DND-41 (cell line): ENCODE results near the gene NOC2L.
A peak's percentile ranks its signal among the peaks of the same experiment; 100 is the strongest.

ENCODE experiments used
- EZH2 ChIP-seq: IDR thresholded peaks from 3 replicates; pipeline ENCODE4 v1.6.1; 2012; ENCODE audit warnings: borderline replicate concordance, low read depth, mild to moderate bottlenecking, moderate library complexity, low read length, inconsistent platforms; ENCODE audit not compliant: severe bottlenecking
- TF ChIP-seq, protein P1 (sequence below): IDR thresholded peaks from 2 replicates; pipeline ENCODE4 v1.5.1; 2012; ENCODE audit warnings: borderline replicate concordance, low read length, moderate library complexity, mild to moderate bottlenecking; ENCODE audit not compliant: poor library complexity, severe bottlenecking; ENCODE audit errors: extremely low read depth

DNA sequence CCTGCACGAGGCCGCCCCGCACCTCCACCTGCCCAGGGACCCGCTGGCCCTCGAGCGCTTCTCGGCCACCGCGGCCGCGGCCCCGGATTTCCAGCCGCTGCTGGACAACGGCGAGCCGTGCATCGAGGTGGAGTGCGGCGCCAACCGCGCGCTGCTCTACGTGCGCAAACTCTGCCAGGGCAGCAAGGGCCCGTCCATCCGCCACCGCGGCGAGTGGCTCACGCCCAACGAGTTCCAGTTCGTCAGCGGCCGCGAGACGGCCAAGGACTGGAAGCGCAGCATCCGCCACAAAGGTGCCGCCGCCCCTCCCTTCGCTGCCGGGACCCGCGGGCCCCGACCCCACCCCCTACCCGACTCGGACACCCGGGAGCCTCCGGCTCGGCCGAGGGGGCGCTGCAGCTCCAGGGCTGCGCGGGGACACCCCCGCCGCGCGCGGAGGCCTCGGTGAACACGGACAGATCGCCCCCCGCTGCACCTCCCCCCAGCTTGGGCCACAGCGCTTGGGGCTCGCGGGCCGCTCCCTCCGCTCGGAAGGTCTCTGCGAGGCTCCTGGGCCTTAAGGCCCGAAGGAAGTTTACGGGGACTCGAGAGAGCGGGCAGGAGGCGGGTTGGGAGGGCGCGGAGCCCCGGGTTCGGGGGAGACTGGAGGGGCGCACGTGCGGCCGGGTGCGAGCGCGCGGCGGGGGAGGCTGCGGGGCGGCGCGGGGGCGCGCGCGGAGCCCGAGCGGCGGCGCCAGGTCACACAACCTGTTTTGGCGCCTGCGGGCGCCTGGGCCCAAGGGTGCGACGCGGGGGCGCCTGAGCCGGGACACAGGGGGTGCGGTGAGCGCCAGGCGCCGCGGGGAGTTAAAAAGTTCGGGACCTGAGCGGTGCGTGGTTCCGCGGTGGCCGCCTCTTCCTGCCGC, 34.1 kb downstream of the NOC2L start:
- TF ChIP-seq, protein P1, sequence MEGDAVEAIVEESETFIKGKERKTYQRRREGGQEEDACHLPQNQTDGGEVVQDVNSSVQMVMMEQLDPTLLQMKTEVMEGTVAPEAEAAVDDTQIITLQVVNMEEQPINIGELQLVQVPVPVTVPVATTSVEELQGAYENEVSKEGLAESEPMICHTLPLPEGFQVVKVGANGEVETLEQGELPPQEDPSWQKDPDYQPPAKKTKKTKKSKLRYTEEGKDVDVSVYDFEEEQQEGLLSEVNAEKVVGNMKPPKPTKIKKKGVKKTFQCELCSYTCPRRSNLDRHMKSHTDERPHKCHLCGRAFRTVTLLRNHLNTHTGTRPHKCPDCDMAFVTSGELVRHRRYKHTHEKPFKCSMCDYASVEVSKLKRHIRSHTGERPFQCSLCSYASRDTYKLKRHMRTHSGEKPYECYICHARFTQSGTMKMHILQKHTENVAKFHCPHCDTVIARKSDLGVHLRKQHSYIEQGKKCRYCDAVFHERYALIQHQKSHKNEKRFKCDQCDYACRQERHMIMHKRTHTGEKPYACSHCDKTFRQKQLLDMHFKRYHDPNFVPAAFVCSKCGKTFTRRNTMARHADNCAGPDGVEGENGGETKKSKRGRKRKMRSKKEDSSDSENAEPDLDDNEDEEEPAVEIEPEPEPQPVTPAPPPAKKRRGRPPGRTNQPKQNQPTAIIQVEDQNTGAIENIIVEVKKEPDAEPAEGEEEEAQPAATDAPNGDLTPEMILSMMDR = no peak
- TF ChIP-seq EZH2 = peak; percentile 99
